Karpas-422 (cell line): ENCODE measurements around the gene TSPYL1. TPM values are rescaled to one million over a fixed set of nuclear protein-coding genes. Genes with fewer than 3 reads are reported as not detected.

Experiments used
- DNase-seq: peaks from one replicate; pipeline ENCODE4 v3.0.0-alpha.2; 2015
- H2AFZ ChIP-seq: fragments of 200-600 bp; sonication (generic); 2 replicates; pipeline ENCODE4 v1.6.1; 2014; ENCODE audit warnings: antibody characterized with exemption, low read length, mixed read lengths
- H3K27ac ChIP-seq: fragments of 200-600 bp; sonication (generic); 2 replicates; pipeline ENCODE4 v1.5.1; 2014; ENCODE audit warnings: mild to moderate bottlenecking, low read length, moderate library complexity
- H3K27me3 ChIP-seq: fragments of 200-600 bp; sonication (generic); 2 replicates; pipeline ENCODE4 v1.6.1; 2014; ENCODE audit warnings: low read length, mixed read lengths
- H3K36me3 ChIP-seq: fragments of 200-600 bp; sonication (generic); 2 replicates; pipeline ENCODE4 v1.6.1; 2014; ENCODE audit warnings: low read length, mixed read lengths; ENCODE audit not compliant: insufficient read depth
- H3K4me1 ChIP-seq: fragments of 200-600 bp; sonication (generic); 2 replicates; pipeline ENCODE4 v1.6.1; 2014; ENCODE audit warnings: mild to moderate bottlenecking, low read length, mixed read lengths
- H3K4me2 ChIP-seq: fragments of 200-600 bp; sonication (generic); 2 replicates; pipeline ENCODE4 v1.6.1; 2014; ENCODE audit warnings: low read length, low read depth, mild to moderate bottlenecking; ENCODE audit not compliant: poor library complexity, severe bottlenecking
- H3K4me3 ChIP-seq: fragments of 200-600 bp; sonication (generic); 2 replicates; pipeline ENCODE4 v1.5.1; 2014; ENCODE audit warnings: mild to moderate bottlenecking, antibody characterized with exemption, low read length, mixed read lengths
- H3K79me2 ChIP-seq: fragments of 200-600 bp; sonication (generic); 2 replicates; pipeline ENCODE4 v1.6.1; 2014; ENCODE audit warnings: mild to moderate bottlenecking, low read length, mixed read lengths
- H3K9ac ChIP-seq: fragments of 200-600 bp; sonication (generic); 2 replicates; pipeline ENCODE4 v1.6.0; 2014; ENCODE audit warnings: low read length
- H3K9me2 ChIP-seq: fragments of 200-600 bp; sonication (generic), shearing (Covaris generic); replicated peaks from 2 replicates; pipeline ENCODE4 v1.6.0; 2014; ENCODE audit warnings: mild to moderate bottlenecking, low read length, moderate library complexity; ENCODE audit not compliant: insufficient read depth
- H3K9me3 ChIP-seq: fragments of 300-700, 200-600 bp; sonication (generic); 2 replicates; pipeline ENCODE4 v1.6.1; 2014; ENCODE audit warnings: low read length, mixed read lengths
- H4K20me1 ChIP-seq: fragments of 200-600 bp; sonication (generic); 2 replicates; pipeline ENCODE4 v1.6.1; 2014; ENCODE audit warnings: mild to moderate bottlenecking, antibody characterized with exemption, low read length, low read depth; ENCODE audit not compliant: insufficient read depth
- total RNA-seq: library from RNA; depleted of rRNA; stranded (reverse); fragments of >200 nt; shearing (Covaris generic); gene quantifications from 2 replicates; pipeline ENCODE4 v1.2.3, GENCODE V29; 2014; ENCODE audit warnings: low replicate concordance

TSPYL1 gene
- total RNA-seq, 1 experiment from 2014 or later, result 46.0 TPM

DNA sequence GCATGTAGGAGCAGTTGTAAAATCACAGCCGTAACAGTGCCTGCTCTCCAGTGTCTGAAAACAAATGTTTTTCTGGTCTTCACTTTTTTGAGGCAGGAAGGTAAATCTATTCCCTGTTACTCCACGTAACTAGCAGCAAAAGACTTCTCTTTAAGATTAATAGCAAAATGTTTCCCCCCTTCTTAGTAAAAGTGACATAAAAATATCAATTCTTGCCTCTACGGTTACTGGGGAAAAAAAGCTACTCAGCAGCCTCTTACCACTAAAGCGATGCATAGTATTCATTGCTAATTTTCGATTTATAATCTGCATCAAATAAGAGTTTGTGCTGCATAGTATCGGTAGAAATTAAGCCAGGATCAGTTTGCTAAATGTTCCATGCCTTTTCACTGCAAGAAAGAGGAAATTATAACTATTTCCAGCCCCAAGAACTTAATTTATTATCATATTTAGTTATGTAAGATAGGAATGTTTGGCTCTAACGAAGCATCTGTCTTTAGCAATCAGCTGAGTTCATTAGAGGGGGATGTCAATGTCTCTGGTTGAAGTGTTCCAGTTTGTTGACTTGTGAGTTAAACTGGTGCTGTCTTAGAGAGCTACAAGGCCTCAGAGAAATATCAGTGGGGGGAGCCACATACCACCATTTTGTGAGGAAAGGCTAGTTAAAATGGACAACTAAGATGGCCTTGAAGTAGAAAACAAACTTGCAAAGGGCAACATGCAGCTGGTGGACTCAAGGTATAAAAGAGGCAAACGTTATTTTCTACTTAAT is 617 bp upstream of the TSPYL1 start:
- no peaks in the 10 kb centered on the region for H3K9me2 ChIP-seq
- peak; percentile 69 for DNase-seq
- H3K9ac ChIP-seq, result peak overlapping the region; percentile 83
- no peaks in the 10 kb centered on the region for H3K27me3 ChIP-seq
- H3K4me2 ChIP-seq, result peak overlapping the region; percentile 98
- no peaks in the 10 kb centered on the region for H3K9me3 ChIP-seq
- H3K4me3 ChIP-seq, result peak overlapping the region; percentile 90
- H3K36me3 ChIP-seq, result peaks cover 19% of the 10 kb centered on the region; the same call in 1 of the 2 replicates
- peaks cover 39% of the 10 kb centered on the region for H4K20me1 ChIP-seq
- H3K27ac ChIP-seq, result peak overlapping the region; percentile 76
- peak overlapping the region; percentile 96 for H2AFZ ChIP-seq
- H3K4me1 ChIP-seq, result peaks cover 67% of the 10 kb centered on the region
- peaks cover 50% of the 10 kb centered on the region for H3K79me2 ChIP-seq

DNA sequence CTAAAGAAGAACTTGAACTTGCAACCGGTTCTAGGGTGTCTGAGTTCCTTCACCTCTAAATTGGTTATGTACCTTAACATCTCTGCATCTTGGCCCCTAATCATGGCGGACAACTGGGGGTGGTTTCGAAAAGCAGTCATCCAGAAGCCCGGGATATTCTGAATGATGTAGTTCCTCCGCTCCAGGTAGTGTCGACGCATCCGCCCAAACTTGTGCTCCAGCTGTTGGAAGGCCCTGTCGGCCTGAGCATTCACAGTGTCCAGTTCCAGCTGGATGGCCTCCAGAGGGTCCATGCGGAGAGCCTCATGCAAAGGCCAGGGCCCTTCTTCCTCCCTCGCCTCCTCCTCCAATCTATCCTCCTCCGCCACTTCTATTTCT is 887 bp downstream of the TSPYL1 start:
- Histone ChIP-seq H3K79me2 (peaks cover 60% of the 10 kb centered on the region), H3K9ac (peak overlapping the region; percentile 83)
- DNase-seq, result peak; percentile 44

DNA sequence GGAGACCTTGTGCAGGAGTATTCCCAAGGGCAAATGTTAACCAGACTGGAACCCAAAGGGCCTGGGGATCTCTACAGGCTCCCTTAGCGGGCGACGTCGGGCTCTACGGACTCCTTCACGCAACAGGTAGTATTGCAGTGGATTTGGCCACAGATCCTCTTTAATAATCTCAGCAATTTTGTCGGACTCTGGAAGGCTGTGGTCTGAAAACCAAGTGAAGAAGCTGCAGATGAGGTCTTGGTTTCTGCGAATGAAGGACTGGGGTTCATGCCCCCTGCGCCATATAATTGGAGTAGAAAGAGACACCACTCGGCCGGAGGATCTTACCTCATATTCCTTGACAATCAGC is 1.3 kb downstream of the TSPYL1 start:
- H3K4me1 ChIP-seq, result peaks cover 75% of the 10 kb centered on the region
- peaks cover 39% of the 10 kb centered on the region for H4K20me1 ChIP-seq

More for the DNA sequence above, 887 bp downstream of the TSPYL1 start:
- peaks cover 26% of the 10 kb centered on the region; the same call in 1 of the 2 replicates for H3K36me3 ChIP-seq
- H3K27ac ChIP-seq, result peak overlapping the region; percentile 80
- no peaks in the 10 kb centered on the region for H3K9me2 ChIP-seq
- H3K9me3 ChIP-seq, result no peaks in the 10 kb centered on the region
- H3K4me1 ChIP-seq, result peaks cover 75% of the 10 kb centered on the region
- no peak overlapping the region for H2AFZ ChIP-seq
- peak overlapping the region; percentile 98 for H3K4me2 ChIP-seq
- no peaks in the 10 kb centered on the region for H3K27me3 ChIP-seq
- peaks cover 39% of the 10 kb centered on the region for H4K20me1 ChIP-seq
- peak overlapping the region; percentile 90 for H3K4me3 ChIP-seq

DNA sequence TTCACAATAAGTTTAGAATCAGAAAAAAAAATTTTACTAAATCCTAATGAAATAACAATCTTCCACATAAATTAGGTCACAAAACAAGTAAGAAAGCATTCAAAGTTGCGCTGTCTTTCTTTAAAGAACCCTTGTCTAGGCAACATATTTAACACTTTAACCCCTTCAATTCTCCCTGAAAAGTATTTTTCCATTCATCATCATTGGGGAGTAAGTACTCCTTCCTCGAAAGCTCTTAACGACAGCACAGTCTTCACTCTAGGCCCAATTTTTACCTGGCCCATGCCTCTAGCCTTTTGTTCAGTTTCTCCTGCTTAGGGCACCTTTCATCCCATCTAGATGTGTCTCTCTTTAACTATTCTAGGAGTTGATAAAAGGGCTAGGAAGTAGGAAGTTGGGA is 2.6 kb downstream of the TSPYL1 start:
- peaks cover 39% of the 10 kb centered on the region for H4K20me1 ChIP-seq
- H3K79me2 ChIP-seq, result peaks cover 60% of the 10 kb centered on the region
- peak overlapping the region; percentile 98 for H3K4me2 ChIP-seq
- H3K36me3 ChIP-seq, result peaks cover 26% of the 10 kb centered on the region; the same call in 1 of the 2 replicates
- no peak for DNase-seq
- no peak overlapping the region for H2AFZ ChIP-seq
- H3K27me3 ChIP-seq, result no peaks in the 10 kb centered on the region
- H3K9me3 ChIP-seq, result no peaks in the 10 kb centered on the region
- H3K4me1 ChIP-seq, result peaks cover 62% of the 10 kb centered on the region
- peak overlapping the region; percentile 90 for H3K4me3 ChIP-seq
- no peaks in the 10 kb centered on the region for H3K9me2 ChIP-seq
- H3K9ac ChIP-seq, result peak overlapping the region; percentile 40
- no peak overlapping the region for H3K27ac ChIP-seq

More for the DNA sequence above, 1.3 kb downstream of the TSPYL1 start:
- H3K9me2 ChIP-seq, result no peaks in the 10 kb centered on the region
- no peak overlapping the region; the same call in 1 of the 2 replicates for H3K27ac ChIP-seq
- peak overlapping the region; percentile 90 for H3K4me3 ChIP-seq
- no peaks in the 10 kb centered on the region for H3K27me3 ChIP-seq
- H2AFZ ChIP-seq, result no peak overlapping the region
- no peak for DNase-seq
- H3K4me2 ChIP-seq, result peak overlapping the region; percentile 98
- H3K79me2 ChIP-seq, result peaks cover 60% of the 10 kb centered on the region
- H3K9ac ChIP-seq, result peak overlapping the region; percentile 83
- peaks cover 26% of the 10 kb centered on the region; the same call in 1 of the 2 replicates for H3K36me3 ChIP-seq
- no peaks in the 10 kb centered on the region for H3K9me3 ChIP-seq

DNA sequence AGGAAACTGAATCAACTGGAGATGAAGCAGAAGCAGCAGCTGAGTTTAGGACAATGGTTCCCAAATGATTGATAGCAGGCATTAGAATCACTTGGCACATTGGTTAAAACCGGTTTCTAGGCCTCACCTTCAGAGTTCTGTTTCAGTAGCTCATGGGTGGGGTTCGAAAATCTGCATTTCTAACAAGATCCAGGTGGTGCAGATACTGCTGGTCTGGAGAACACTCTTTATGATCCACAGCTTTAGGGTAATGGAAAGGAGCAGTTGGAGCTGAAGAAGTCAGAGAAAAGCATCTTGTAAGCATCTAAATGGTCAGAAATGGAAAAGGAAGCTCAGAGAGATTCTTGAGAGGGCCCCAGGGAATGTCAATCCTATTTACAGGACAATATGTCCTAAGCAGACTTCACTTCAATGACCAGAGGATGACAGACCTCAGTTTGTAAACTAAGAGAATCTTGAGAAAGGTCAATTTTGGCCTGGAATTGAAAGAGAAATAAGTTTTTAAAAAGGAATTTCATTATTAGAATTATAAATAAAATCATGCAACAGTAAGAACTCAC is 8.5 kb downstream of the TSPYL1 start:
- no peak overlapping the region for H3K4me2 ChIP-seq
- H2AFZ ChIP-seq, result no peak overlapping the region
- H3K4me3 ChIP-seq, result no peak overlapping the region
- H3K9me2 ChIP-seq, result no peaks in the 10 kb centered on the region
- no peaks in the 10 kb centered on the region for H3K9me3 ChIP-seq
- H3K36me3 ChIP-seq, result peaks cover 12% of the 10 kb centered on the region; the same call in 1 of the 2 replicates
- H3K9ac ChIP-seq, result no peak overlapping the region
- no peaks in the 10 kb centered on the region for H3K27me3 ChIP-seq
- H3K79me2 ChIP-seq, result peaks cover 22% of the 10 kb centered on the region
- H3K27ac ChIP-seq, result no peak overlapping the region
- no peak for DNase-seq
- H3K4me1 ChIP-seq, result peaks cover 35% of the 10 kb centered on the region
- H4K20me1 ChIP-seq, result peaks cover 8% of the 10 kb centered on the region; the same call in 1 of the 2 replicates

DNA sequence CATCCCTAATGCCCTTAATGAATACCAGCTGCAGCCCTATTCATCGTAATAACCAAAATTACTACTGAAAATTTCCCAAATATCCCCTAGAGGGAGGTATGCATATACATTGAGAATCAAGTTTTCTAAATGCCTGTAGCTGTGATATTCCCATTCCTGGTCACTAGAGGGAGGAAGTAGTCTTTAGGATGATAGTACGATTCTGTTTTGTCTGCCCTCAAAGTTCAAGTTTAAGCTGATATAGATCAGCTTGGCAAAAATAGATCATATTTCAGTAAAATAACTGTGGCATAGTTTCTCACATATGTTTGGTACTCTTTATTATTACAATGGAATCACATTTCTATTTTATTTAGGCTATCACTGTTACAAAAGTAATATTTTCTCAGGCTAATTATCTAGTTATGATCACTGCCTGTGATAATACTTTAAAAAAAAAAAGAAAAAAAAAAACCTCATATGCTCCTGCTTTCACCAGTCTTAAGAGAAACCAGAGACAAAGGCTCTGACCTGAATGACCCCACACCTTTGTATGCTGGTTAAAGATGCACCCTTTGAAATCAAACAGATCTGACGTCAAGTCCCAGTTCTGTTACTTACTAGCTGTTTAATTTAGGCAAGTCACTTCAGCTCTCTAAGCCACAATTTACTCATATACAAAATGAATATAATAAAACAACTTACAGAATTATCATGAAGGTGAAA is 11.0 kb downstream of the TSPYL1 start:
- H3K4me3 ChIP-seq, result no peak overlapping the region
- H3K27ac ChIP-seq, result 0 out of 2 replicates have a peak overlapping the region, but pooled peaks have one; percentile 26
- no peaks in the 10 kb centered on the region for H4K20me1 ChIP-seq
- peak; percentile 86 for DNase-seq
- 0 out of 2 replicates have a peak, but pooled peaks cover 3% of the 10 kb centered on the region for H3K79me2 ChIP-seq
- peaks cover 8% of the 10 kb centered on the region; the same call in 1 of the 2 replicates for H3K36me3 ChIP-seq
- no peaks in the 10 kb centered on the region for H3K9me3 ChIP-seq
- no peaks in the 10 kb centered on the region for H3K27me3 ChIP-seq
- H3K9me2 ChIP-seq, result no peaks in the 10 kb centered on the region
- peaks cover 19% of the 10 kb centered on the region for H3K4me1 ChIP-seq
- no peak overlapping the region for H2AFZ ChIP-seq
- H3K9ac ChIP-seq, result no peak overlapping the region
- H3K4me2 ChIP-seq, result no peak overlapping the region

DNA sequence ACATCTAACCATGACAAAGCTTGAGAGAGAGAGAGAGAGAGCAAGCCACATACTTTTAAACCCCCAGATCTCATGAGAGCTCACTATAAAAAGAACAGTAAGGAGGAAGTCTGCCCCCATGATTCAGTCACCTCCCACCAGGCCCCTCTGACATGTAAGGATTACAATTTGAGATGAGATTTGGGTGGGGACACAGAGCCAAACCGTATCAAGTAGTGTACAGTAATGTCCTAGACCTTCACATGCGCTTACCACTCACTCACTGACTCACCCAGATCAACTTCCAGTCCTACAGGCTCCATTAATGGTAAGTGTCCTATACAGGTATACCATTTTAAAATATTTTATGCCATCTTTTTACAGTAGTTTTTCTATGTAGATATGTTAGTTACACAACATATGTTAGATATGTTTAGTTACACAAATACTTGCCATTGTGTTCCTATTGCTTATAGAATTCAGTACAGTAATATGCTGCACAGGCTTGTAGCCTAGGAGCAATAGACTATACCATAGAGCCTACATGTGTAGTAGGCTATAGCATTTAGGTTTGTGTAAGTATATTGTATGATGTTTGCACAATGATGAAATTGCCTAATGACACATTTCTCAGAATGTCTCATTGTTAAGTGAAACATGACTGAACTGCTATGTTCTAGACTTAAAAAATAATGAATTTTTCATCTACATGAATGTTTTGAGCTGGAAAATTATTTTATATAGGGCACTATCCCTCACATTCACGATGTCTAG is 11.7 kb downstream of the TSPYL1 start:
- no peak overlapping the region for H3K9ac ChIP-seq
- no peak overlapping the region for H3K27ac ChIP-seq
- H3K36me3 ChIP-seq, result peaks cover 8% of the 10 kb centered on the region; the same call in 1 of the 2 replicates
- no peak for DNase-seq
- peaks cover 19% of the 10 kb centered on the region for H3K4me1 ChIP-seq
- no peaks in the 10 kb centered on the region for H4K20me1 ChIP-seq
- H3K9me2 ChIP-seq, result no peaks in the 10 kb centered on the region
- no peak overlapping the region for H3K4me3 ChIP-seq
- no peak overlapping the region for H3K4me2 ChIP-seq
- no peak overlapping the region for H2AFZ ChIP-seq
- no peaks in the 10 kb centered on the region for H3K9me3 ChIP-seq
- 0 out of 2 replicates have a peak, but pooled peaks cover 3% of the 10 kb centered on the region for H3K79me2 ChIP-seq
- H3K27me3 ChIP-seq, result no peaks in the 10 kb centered on the region
